SK-MEL-5 (cell line): ENCODE data around the gene HSD17B8. TPM values are rescaled to one million over a fixed set of nuclear protein-coding genes. Genes with fewer than 3 reads are reported as not detected.

Experiments
- DNase-seq: peaks from one replicate; pipeline ENCODE4 v3.0.0-alpha.2; 2016; ENCODE audit warnings: low read depth, low spot score
- in situ Hi-C: cut with HindIII; loops from 2 replicates; pipeline ENCODE4 v1.10.0; 2016; ENCODE audit warnings: low sequenced_read_pairs, high pct_unique_total_duplicates, low pct_unique_long_range_greater_than_20kb
- total RNA-seq: library from RNA; depleted of rRNA; stranded (reverse); fragments of >200 nt; shearing (Covaris generic); gene quantifications from 2 replicates; pipeline ENCODE4 v1.2.3, GENCODE V29; 2014

The HSD17B8 gene
- total RNA-seq, 1 experiment from 2014 or later, result 6.5 TPM

DNA sequence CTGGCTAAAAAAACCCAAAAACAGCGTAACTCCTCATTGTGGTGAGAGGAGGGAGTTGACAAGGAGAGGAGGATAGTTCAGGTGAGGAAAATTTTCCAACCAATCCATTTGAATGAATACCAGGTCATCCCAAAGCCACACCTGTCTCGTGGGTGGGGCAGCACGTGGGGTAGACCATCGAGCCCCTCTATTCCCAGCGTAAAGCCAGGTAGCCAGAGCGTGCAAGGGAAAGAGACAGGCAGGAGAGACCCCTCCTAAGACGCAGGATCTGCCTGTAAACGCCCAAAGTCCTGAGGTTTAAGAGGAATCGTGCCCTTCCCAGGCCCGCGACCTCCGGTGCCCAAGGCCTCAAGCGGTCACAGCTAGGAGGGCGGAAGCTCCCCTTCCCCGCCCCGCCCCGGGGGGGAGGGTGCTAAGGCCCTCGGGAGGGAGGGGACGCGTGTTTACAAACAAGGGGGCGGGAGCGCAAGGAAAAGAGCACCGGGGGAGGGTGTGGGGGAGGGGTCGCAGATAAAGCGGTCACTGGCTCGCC is 4.7 kb upstream of the HSD17B8 start:
- DNase-seq, result peak; percentile 87
- in situ Hi-C loops, result no loop called here

DNA sequence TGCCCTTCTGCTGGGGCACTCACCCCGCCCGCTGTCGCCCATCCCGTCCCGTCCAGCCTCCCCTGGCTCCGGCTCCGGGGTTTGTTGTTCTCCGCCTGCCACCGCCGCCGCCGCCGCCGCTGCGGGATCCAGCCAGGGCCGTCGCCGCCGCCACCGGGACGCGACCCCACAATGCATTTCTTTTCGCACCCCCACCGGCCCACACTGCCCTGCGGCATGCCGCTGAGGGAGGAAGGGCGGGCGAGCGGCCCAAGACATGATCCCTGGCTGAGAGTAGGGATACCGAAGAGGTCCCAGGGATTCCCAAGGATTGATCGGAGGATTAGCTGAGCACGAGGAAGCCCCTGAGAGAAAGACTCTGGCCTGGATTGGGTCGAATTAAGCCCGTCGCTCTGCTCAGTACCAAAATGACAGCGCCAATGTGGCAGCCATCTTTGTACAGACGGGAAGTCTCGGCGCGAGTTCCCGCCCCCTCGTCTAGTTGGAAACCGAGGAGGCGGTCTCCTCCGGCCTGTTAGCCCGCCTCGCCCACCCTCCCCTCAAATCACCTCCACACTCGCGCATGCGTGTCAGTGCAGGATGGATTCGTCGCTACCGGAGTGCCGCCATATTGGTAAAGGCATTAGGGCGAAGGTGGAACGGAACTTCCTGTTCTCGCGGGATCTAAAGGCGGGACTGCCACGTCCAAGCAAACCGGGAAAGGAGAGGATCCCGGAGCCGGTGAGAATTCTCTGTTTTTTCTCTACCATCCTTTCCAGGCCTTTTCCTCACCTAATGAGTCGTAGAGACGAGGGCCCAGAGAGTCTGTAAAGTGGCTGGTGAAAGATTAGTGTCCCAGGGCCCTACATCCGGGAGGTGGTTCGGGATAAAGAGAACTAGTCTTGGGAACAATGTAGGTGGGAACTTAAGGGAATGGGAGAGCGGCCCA is 4.0 kb upstream of the HSD17B8 start, which contains the start of the genes RXRB and SLC39A7:
TSS of gene RXRB (minus strand) at position 447 of the 928 bp plus-strand sequence. CDS start at position 258, 189 bp downstream.
TSS of gene SLC39A7 (plus strand) at position 649 of the 928 bp plus-strand sequence. CDS start 379 bp downstream, outside the sequence.
- DNase-seq, result peak; percentile 99
- in situ Hi-C loops, result no loop called here

DNA sequence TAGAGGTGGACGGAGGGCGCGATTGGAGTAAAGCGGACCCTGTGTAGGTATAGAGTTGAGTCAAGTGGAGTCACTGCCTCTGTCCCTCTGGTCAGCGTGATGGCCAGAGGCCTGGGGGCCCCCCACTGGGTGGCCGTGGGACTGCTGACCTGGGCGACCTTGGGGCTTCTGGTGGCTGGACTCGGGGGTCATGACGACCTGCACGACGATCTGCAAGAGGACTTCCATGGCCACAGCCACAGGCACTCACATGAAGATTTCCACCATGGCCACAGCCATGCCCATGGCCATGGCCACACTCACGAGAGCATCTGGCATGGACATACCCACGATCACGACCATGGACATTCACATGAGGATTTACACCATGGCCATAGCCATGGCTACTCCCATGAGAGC is 3.3 kb upstream of the HSD17B8 start:
- DNase-seq, result no peak
- in situ Hi-C loops, result no loop called here

DNA sequence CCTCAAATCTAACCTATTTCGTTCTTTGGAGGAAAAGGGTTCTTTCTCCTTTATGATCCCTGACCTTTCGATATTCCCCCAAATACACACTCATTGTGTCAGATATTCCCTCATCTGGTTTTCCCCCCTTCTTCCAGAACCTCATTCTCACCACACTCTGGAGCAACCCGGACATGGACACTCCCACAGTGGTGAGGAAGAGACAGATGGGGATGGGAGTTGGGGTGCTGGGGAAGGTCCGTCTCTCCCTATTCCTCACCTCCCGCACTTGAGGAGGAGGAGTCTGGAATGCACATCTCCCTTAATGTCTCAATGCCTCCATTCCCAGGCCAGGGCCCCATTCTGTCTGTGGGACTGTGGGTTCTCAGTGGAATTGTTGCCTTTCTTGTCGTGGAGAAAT is 2.5 kb upstream of the HSD17B8 start:
- DNase-seq, result no peak
- in situ Hi-C loops, result no loop called here

DNA sequence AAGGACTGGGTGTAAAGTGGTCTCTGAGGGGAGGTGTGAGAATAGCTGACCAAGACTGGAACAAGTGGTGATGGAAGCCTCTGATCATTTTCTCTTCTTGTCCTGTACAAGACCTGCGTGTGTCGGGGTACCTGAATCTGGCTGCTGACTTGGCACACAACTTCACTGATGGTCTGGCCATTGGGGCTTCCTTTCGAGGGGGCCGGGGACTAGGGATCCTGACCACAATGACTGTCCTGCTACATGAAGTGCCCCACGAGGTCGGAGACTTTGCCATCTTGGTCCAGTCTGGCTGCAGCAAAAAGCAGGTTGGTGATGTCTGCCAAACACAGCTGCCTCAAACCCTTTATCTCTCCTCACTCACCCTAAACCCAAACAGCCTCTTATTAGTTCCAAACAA is 1.7 kb upstream of the HSD17B8 start:
- in situ Hi-C loops, result no loop called here
- DNase-seq, result no peak

DNA sequence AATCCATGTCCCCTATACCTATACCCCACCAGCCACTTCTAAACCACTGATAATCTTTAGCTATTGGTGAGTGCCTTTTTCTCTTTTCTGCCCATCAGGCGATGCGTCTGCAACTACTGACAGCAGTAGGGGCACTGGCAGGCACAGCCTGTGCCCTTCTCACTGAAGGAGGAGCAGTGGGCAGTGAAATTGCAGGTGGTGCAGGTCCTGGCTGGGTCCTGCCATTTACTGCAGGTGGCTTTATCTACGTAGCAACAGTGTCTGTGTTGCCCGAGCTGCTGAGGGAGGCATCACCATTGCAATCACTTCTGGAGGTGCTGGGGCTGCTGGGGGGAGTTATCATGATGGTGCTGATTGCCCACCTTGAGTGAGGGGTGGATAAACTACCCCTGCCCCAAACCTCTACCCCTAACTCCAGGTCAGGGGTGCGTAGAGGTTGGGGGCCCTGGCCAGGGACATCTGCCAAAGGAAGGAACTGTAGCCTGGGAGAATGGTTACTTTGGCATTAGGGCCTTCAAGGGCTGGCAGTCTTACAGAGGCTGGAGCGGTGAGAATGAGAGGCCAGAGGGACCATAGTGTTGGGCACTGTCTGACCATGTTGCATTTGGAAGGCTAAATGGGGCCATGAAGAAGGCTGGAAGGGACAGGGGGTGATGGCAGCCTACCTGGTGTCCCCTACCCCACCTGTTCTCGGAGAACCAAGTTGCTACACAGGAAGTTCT is 851 bp upstream of the HSD17B8 start:
- DNase-seq, result no peak

DNA sequence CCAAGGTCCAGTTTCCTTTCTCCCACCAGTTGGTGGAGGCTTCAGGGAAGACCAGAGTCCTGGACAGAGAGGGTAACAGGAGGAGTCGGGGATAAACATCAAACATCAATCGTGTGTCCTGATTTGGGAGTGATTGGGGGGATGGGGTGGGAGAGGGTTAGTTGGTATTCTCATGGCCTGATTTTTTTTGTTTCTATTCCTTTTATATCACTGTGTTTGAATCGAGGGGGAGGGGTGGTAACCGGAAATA is 365 bp upstream of the HSD17B8 start:
- DNase-seq, result no peak
- in situ Hi-C loops, result no loop called here

More for the DNA sequence above, 851 bp upstream of the HSD17B8 start:
- in situ Hi-C loops, result no loop called here

DNA sequence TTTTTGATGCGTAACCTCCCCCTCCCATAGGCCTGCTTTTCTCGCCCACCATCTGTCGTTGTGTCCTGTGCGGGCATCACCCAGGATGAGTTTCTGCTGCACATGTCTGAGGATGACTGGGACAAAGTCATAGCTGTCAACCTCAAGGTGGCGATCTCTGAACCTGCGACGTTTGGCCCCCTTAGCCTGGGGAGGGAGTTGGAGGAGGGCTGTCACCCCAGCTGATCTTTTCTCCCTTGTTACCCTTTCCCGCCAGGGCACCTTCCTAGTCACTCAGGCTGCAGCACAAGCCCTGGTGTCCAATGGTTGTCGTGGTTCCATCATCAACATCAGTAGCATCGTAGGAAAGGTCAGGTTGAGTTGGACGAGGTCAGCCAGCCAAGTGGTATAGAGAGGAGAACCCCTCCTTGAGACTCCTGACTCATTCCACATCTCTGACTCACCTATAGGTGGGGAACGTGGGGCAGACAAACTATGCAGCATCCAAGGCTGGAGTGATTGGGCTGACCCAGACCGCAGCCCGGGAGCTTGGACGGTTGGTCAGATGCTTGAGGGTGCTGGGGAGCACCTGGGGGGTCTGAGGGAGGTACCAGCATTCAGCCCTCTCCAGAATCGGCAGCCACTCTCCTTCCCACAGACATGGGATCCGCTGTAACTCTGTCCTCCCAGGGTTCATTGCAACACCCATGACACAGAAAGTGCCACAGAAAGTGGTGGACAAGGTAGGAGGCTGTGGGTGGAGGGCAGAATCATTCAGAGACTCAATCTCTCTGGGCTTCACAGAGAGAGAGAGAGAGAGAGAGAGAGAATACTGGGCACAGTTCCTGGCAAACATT is 954 bp downstream of the HSD17B8 start:
- no peak for DNase-seq
- in situ Hi-C loops, result no loop called here

DNA sequence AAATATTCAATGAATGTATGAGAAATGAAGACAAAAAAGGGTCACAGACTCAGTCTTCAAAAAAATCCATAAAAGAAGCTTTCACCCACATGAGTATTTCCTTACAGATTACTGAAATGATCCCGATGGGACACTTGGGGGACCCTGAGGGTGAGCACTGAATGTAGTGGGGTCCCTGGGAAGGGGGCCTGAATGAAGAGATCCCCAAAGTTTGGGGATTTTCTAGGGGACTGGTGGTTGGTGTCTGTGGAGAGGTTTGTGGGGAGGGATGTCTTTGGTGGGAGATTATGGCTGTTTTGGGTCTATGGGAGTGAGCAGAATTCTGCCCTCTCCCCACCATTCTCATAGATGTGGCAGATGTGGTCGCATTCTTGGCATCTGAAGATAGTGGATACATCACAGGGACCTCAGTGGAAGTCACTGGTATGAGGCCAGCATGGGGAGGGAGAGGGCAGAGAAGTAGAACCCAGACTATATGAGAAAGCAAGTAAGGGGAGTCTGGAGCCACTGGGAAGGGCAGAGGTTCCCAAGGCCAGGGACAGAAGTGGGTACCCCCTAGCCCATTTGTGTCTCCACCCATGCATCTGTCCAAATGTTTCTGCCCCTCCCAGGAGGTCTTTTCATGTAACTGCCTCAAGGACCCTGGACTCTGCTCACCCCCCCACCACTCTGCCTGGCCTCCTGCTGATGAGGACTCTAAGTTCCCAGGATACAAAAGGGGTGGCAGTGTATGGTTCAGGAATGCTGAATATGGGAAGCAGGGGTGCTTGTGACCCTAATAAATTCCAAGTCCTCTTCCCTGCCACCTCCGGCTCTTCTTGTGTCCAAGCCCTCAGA is 1.8 kb downstream of the HSD17B8 start:
- DNase-seq, result no peak
- in situ Hi-C loops, result no loop called here

DNA sequence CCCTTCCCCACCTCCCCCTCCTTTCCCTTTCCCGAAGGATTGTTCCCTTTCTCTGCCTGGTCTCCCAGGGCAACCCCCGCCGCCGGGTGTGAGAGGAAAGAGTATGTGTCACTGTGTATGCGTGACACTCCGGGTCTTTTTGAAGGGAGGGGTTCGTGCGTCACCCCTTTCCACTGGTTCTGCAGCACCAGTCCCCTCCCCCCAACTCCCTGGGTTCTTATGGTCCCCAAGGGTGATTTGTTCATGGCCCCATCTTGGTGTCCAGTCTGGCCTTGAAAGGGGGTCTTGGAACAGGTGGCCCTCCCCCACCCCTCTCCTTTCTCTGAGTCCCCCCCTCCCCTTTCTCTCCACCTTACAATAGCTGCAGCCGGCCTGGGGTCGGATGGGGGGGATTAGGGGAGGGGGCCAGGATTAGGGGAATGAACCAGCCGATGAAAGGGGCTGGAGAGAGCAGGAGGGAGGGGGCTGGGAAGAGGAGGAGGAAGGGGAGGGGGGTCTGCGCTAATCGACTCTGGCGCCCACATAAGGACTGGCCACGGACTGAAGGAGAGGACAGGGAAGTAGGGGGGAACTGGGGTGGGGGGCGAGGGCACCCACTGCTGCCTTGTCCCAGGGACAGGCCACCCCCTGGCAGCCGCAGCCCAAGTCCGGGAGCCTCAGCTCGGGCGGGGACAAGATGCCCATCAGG is 2.6 kb downstream of the HSD17B8 start:
- no peak for DNase-seq
- in situ Hi-C loops, result no loop called here

DNA sequence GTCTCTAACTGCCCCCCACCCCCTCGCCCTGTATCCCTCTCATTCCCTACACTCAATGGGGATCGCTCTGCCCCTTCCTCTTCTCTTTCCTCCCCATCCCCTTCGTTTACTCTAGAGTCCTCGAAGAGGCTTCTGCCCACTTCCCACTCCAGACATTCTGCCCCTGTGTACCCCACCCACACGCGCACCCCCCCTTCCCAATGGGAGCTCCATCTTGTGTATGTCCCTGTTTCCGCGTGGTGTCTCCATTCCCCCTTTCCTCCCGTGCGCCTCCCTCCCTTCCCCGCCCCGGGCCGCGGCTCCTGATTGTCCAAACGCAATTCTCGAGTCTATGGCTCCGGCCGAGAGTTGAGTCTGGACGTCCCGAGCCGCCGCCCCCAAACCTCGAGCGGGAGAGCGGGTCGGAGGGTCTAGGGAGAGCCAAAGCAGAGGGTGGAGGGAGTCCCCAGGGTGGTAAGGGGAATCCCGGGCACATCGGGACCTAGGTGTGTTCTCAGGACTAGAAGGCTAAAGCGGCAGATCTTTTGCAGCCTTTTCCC is 3.2 kb downstream of the HSD17B8 start:
- DNase-seq, result no peak
- in situ Hi-C loops, result no loop called here

DNA sequence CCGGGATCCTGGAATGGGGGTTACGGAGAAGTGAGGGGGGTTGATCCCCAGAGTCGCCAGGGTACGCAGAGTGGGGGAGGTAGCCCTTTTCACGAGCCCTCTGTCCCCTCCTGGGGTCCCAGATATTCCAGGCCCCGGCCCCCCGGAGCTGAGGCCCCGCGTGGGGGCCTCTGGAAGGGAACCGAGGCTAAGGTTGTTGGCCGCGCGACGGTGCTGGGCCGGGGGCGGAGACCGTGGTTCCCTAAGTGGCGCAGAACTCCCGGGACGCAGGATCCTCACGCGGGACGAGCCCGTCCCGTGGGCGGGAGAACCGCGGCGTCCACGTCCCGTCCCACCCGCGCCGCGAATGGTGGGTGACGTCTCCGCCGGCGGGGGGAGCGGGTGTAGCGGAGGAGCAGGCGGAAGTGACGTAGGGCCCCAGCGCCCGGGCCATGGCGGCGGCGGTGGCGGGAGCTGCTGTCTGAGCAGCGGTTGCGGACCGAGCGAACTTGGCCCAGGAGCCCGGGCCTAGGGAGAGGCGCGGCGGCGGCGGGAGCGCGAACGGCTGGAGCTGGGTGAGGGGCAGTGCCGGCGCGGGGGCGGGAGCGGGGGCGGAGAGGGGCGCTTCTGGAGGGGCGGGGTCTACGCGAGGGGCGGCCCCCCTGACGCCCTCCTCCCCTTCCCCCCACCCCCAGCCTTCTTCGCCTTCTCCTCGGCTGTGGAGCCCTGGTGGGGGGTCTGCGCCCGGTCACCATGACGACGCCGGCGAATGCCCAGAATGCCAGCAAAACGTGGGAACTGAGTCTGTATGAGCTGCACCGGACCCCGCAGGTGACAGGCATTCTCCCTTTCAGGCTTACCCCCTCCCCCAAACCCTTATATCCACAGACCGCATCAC is 3.9 kb downstream of the HSD17B8 start, which contains the start of gene RING1:
TSS of gene RING1 (plus strand) at position 410 of the 877 bp plus-strand sequence. CDS start at position 733, 323 bp downstream.
- peak; percentile 67 for DNase-seq
- in situ Hi-C loops, result no loop called here

DNA sequence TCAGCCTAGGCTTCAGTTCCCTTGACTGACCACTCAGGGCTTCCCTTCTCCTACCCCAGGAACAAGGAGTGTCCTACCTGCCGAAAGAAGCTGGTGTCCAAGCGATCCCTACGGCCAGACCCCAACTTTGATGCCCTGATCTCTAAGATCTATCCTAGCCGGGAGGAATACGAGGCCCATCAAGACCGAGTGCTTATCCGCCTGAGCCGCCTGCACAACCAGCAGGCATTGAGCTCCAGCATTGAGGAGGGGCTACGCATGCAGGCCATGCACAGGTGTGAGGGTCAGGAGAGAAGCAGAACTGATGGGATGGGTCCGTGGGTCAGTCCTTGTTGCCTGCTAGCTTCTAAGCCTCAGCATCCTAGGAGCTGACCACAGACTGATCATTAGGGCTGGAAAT is 5.4 kb downstream of the HSD17B8 start:
- DNase-seq, result no peak
- in situ Hi-C loops, result no loop called here

DNA sequence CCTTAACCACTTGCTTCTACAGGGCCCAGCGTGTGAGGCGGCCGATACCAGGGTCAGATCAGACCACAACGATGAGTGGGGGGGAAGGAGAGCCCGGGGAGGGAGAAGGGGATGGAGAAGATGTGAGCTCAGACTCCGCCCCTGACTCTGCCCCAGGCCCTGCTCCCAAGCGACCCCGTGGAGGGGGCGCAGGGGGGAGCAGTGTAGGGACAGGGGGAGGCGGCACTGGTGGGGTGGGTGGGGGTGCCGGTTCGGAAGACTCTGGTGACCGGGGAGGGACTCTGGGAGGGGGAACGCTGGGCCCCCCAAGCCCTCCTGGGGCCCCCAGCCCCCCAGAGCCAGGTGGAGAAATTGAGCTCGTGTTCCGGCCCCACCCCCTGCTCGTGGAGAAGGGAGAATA is 6.7 kb downstream of the HSD17B8 start:
- in situ Hi-C loops, result no loop called here

DNA sequence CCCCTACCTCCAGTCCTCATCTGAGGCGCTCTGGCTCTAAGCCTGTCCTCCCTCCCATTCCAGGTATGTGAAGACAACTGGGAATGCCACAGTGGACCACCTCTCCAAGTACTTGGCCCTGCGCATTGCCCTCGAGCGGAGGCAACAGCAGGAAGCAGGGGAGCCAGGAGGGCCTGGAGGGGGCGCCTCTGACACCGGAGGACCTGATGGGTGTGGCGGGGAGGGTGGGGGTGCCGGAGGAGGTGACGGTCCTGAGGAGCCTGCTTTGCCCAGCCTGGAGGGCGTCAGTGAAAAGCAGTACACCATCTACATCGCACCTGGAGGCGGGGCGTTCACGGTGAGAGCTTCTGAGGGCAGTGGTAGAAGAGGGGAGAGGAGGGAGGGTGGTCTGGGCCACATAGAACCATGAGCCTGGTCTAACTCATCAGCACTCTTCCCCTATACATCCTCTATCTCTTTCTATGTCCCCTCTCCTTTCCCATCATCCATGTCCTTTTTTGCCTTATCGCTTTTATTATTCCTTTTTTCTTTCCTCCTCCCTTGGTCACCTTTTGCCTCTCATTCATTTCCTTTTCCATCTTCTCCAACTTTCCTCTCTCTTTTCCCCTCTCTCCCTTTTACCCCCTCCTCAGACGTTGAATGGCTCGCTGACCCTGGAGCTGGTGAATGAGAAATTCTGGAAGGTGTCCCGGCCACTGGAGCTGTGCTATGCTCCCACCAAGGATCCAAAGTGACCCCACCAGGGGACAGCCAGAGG is 7.4 kb downstream of the HSD17B8 start:
- in situ Hi-C loops, result no loop called here
- DNase-seq, result no peak

More for the DNA sequence above, 6.7 kb downstream of the HSD17B8 start:
- DNase-seq, result no peak
